ENCODE results near the gene C16orf74. TPM values are rescaled to one million over a fixed set of nuclear protein-coding genes. Genes with fewer than 3 reads are reported as not detected.

Gene C16orf74
- total and polyA plus RNA-seq, 2 of the 8 experiments (the other 6 are each of a cell fraction or from before 2014, with no cell fraction given): 7.3 to 9.3 TPM

DNA sequence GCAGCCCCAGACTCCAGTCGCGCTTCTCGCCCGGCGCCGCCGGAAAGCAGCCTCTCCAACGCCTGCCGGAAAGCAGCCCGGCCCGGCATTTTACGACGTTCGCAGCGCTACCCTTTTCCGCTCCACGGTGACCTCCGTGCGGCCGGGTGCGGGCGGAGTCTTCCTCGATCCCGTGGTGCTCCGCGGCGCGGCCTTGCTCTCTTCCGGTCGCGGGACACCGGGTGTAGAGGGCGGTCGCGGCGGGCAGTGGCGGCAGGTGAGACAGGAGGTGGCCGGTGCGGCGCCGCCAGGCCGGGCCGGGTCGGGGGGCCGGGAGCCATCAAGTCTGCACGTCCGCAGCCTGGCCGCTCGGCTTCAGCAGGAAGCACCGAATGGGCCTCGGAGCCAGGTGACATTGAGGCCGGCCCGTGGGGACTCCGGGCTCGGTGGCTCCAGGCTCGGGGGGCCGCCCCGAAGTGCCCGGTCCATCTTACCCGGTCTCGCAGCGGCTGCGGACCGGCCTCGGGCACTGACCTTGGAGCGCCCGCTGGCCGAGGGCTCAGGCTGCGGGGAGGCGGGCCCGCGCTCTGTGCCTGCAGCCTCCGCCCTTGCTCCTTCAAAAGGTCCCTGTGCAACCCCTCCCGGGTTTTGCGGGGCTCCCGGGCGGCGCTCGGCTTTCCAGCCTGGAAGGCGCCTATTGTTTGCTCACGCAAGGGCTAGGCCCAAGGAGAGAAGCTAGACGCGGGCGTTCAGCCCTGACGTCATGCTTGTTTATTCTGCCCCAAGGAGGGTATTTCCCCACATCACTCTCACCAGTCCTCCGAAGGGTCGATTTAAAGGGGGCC is 48.8 kb upstream of the C16orf74 start, which contains the start of the genes COX4I1 and EMC8:
Gene COX4I1 (plus strand): TSS at position 199 of the 824 bp plus-strand sequence. CDS start 1,511 bp downstream, outside the sequence.
Gene EMC8 (minus strand): TSS at position 48 of the 824 bp plus-strand sequence. CDS start 249 bp downstream, outside the sequence.
- H2AFZ ChIP-seq (ENCODE audit: low read length): no peak within 1 kb of the TSS
- H2BK120ac ChIP-seq (replicated peaks; ENCODE audit: low read depth, low read length): no peak within 1 kb of the TSS
- TF ChIP-seq ATF2 (IDR thresholded peaks at IDR 0.05; ENCODE audit: low read length) (0 out of 2 replicates have a peak, but pooled peaks have one; percentile 40), CEBPB (IDR thresholded peaks at IDR 0.05; ENCODE audit: low read depth, low read length) (no peak), RAD21 (IDR thresholded peaks at IDR 0.05 in 1 of 2, conservative IDR thresholded peaks at IDR 0.05 in 1 of 2; ENCODE audit: low read depth in 2 of 2, low read length in 2 of 2) (no peak), NANOG (IDR thresholded peaks at IDR 0.05; ENCODE audit: insufficient read depth, low read depth, low read length, poor library complexity, severe bottlenecking) (no peak), POLR2AphosphoS5 (IDR thresholded peaks at IDR 0.05; ENCODE audit: low read depth, low read length) (peak; percentile 84), TAF1 (IDR thresholded peaks at IDR 0.05; ENCODE audit: low read depth, low read length) (peak; percentile 88), POU5F1 (IDR thresholded peaks at IDR 0.05; ENCODE audit: low read depth, low read length) (no peak)

More for the DNA sequence above, 48.8 kb upstream of the C16orf74 start, which contains the start of the genes COX4I1 and EMC8:
- H3K9ac ChIP-seq (replicated peaks in 1 of 4; ENCODE audit: extremely low read depth in 1 of 4, low read depth in 3 of 4, low read length in 3 of 4): peak within 1 kb of the TSS; percentile 84 to 99 (median 89)
- H3K79me2 ChIP-seq (ENCODE audit: control insufficient read depth in 1 of 2, insufficient read depth in 2 of 2, low read length in 2 of 2): peaks cover 28 to 75% of the 10 kb centered on the region in 2 experiments
- DNase-seq (ENCODE audit: low read depth in 1 of 2, low spot score in 2 of 2) (peak; percentile 75 to 94), FAIRE-seq (no peak)
- H3K4me2 ChIP-seq (ENCODE audit: insufficient read depth in 1 of 2, low read depth in 2 of 2, low read length in 2 of 2): peak within 1 kb of the TSS; percentile 78 to 89
- no peak within 1 kb of the TSS for H2BK20ac ChIP-seq (ENCODE audit: low read length)
- peak within 1 kb of the TSS; percentile 88 for H4K8ac ChIP-seq (ENCODE audit: extremely low read depth, insufficient read depth, low read length)
- H3K14ac ChIP-seq (ENCODE audit: insufficient read length): no peak within 1 kb of the TSS
- H3K56ac ChIP-seq (replicated peaks; ENCODE audit: insufficient read length, low read depth, low read length): peak within 1 kb of the TSS; percentile 67
- H3K4me3 ChIP-seq (ENCODE audit: extremely low read depth in 1 of 4, insufficient read depth in 2 of 4, low read depth in 3 of 4, low read length in 4 of 4): peak within 1 kb of the TSS; percentile 82 to 97 (median 95)
- POLR2A ChIA-PET (ENCODE audit: partially characterized antibody): interaction anchor here (0.8 to 1.6 kb wide), 11 partner anchors 9 to 223 kb away, joined by 3 to 8 read pairs (median 3); no protein-coding TSS in a partner anchor
- H4K20me1 ChIP-seq (replicated peaks in 1 of 2; ENCODE audit: control insufficient read depth in 1 of 2, insufficient read depth in 2 of 2, low read length in 2 of 2): peaks cover 6 to 15% of the 10 kb centered on the region in 2 experiments
- H3K27ac ChIP-seq (ENCODE audit: low read depth, low read length): peak within 1 kb of the TSS; percentile 81; the same call in 1 of the 2 replicates
- no peak within 1 kb of the TSS for H3K23ac ChIP-seq (ENCODE audit: insufficient read length)
- WGBS, 2 experiments (ENCODE audit: extremely low coverage in 1 of 2, insufficient coverage in 1 of 2, insufficient read length in 1 of 2, insufficient replicate concordance in 2 of 2, low coverage in 1 of 2, low lambda C conversion rate in 2 of 2, missing lambda C conversion rate in 1 of 2): 1% methylated on average over 84 of the region's 87 CpGs; no CpG with 5 or more reads in 1 of the 2 experiments
- H3K4ac ChIP-seq (replicated peaks; ENCODE audit: insufficient read length, low read depth, low read length): no peak within 1 kb of the TSS
- no peak within 1 kb of the TSS for H2BK15ac ChIP-seq (ENCODE audit: low read length)
- peaks cover 23 to 56% (median 39%) of the 10 kb centered on the region in 4 experiments for H3K36me3 ChIP-seq (ENCODE audit: control insufficient read depth in 2 of 4, insufficient read depth in 4 of 4, low read length in 3 of 4)
- no peaks in the 10 kb centered on the region for H3K27me3 ChIP-seq (replicated peaks in 1 of 4; ENCODE audit: control insufficient read depth in 3 of 4, extremely low read depth in 1 of 4, insufficient read depth in 3 of 4, low read length in 3 of 4)
- H4K91ac ChIP-seq (replicated peaks; ENCODE audit: insufficient read length, low read length): peak within 1 kb of the TSS; percentile 26
- H3K9me3 ChIP-seq (ENCODE audit: insufficient read depth in 2 of 2, low read depth in 1 of 2, low read length in 1 of 2): no peaks in the 10 kb centered on the region
- H3K79me1 ChIP-seq (ENCODE audit: low read depth, low read length): peaks cover 5% of the 10 kb centered on the region
- no peak within 1 kb of the TSS; the same call in 1 of the 2 replicates for H2AK5ac ChIP-seq (ENCODE audit: low read depth, low read length)
- peaks cover 0 to 3% (median 0%) of the 10 kb centered on the region in 4 experiments; a peak in 1 of 7 replicates for H3K4me1 ChIP-seq (replicated peaks in 1 of 4; ENCODE audit: control insufficient read depth in 3 of 4, insufficient read depth in 4 of 4, low read length in 3 of 4)
- H3K23me2 ChIP-seq (ENCODE audit: low read depth, low read length): peaks cover 6% of the 10 kb centered on the region
- CTCF ChIA-PET (ENCODE audit: partially characterized antibody): interaction anchor here (1.0 to 4.9 kb wide), 3 partner anchors 20 to 49 kb away, joined by 3 to 38 read pairs (median 3); no protein-coding TSS in a partner anchor
- H2BK12ac ChIP-seq (ENCODE audit: low read depth, low read length): no peak within 1 kb of the TSS
- peak within 1 kb of the TSS; percentile 71 for H2BK5ac ChIP-seq (ENCODE audit: low read depth, low read length)
- peak within 1 kb of the TSS; percentile 32; the same call in 1 of the 2 replicates for H3K18ac ChIP-seq (ENCODE audit: extremely low read depth, low read length)
- H4K5ac ChIP-seq (ENCODE audit: insufficient read length, low read depth, low read length): peak within 1 kb of the TSS; percentile 73
